ENCODE data around the gene IL17RB. TPM values are rescaled to one million over a fixed set of nuclear protein-coding genes. Genes with fewer than 3 reads are reported as not detected.

Gene IL17RB, protein sequence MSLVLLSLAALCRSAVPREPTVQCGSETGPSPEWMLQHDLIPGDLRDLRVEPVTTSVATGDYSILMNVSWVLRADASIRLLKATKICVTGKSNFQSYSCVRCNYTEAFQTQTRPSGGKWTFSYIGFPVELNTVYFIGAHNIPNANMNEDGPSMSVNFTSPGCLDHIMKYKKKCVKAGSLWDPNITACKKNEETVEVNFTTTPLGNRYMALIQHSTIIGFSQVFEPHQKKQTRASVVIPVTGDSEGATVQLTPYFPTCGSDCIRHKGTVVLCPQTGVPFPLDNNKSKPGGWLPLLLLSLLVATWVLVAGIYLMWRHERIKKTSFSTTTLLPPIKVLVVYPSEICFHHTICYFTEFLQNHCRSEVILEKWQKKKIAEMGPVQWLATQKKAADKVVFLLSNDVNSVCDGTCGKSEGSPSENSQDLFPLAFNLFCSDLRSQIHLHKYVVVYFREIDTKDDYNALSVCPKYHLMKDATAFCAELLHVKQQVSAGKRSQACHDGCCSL
- not detected in 2 replicates for total RNA-seq

DNA sequence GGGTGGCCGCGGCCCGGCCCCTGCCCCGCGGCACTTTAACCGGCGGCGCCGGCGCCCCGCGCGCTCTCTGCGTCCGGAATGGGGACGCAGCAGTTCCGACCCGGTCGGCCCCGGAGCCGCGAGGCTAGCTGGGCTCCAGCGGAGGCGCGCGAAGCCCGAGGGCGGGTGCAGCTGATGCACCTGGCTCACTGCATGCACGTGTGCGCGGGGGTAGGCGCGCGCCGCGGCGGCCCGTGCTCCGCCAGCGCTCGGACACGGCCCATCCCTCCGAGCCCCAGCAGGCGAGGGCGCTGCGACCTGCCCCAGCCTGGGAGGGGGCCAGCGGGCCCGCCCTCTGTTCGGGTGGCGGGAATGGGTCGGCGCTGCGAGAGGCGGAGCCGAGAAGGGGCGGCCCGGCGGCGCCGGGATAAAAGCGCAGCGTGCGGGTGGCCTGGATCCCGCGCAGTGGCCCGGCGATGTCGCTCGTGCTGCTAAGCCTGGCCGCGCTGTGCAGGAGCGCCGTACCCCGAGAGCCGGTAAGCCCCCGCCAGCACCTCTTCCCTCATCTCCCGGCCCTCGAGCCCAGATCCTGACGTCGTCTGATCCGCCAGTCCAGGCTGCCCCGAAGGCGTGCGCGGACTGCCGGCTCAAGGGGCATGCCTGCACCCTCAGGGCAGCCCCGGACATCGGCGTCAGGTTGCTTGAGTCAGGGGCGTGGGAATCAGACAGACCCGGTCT lies at the start of gene IL17RB, which contains the start of gene CHDH:
Gene IL17RB (plus strand): TSS at position 435 of the 717 bp plus-strand sequence. CDS start 21 bp downstream, at position 456.
Gene CHDH (minus strand): TSS at position 286 of the 717 bp plus-strand sequence. CDS start 22,411 bp downstream, outside the sequence.

DNA sequence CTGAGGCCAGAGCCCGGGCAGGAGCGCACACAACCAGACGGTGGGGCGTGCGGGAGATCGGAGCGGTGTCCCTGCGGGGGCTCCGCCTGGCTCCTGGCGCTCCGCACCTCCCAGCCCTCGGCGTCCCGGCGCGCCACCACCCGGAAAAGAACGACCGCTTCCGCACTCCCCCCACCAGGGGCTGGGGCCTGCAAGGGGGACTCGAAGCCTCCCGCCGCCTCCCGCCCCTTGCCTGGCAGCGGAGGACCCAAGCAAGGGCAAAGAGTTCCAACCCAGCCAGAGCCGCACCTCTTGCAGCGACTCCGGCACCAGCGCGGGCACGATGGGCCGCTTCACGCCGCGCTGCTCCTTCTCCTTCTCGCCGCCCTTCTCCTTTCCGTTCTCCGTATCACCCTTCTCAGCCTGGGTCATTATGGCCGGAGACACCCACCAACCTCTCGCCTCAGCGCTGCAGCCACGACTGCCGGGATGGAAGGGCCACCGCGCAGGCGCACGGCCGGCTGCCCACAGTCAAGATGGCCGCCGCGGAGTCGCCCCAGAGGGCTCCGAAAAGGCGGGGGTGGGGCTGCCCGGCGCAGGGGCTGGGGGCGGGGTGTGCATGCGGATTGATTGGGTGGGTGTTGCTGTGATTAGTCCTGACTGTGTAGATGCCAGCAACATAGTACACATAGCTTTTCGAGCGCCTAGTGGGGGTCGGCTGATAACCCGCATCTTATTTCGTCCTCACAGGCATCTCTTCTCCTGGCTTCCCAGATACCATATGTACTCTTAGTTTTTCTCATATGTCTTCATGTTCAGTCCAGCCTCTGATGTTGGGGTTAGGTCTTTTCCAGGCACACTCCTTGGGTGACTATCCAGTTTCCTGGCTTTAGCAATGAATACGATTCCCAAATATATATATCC lies 35.6 kb downstream of the IL17RB start, which contains the start of gene ACTR8:
Gene ACTR8 (minus strand): TSS at position 462 of the 903 bp plus-strand sequence. CDS start 51 bp downstream, at position 411.

DNA sequence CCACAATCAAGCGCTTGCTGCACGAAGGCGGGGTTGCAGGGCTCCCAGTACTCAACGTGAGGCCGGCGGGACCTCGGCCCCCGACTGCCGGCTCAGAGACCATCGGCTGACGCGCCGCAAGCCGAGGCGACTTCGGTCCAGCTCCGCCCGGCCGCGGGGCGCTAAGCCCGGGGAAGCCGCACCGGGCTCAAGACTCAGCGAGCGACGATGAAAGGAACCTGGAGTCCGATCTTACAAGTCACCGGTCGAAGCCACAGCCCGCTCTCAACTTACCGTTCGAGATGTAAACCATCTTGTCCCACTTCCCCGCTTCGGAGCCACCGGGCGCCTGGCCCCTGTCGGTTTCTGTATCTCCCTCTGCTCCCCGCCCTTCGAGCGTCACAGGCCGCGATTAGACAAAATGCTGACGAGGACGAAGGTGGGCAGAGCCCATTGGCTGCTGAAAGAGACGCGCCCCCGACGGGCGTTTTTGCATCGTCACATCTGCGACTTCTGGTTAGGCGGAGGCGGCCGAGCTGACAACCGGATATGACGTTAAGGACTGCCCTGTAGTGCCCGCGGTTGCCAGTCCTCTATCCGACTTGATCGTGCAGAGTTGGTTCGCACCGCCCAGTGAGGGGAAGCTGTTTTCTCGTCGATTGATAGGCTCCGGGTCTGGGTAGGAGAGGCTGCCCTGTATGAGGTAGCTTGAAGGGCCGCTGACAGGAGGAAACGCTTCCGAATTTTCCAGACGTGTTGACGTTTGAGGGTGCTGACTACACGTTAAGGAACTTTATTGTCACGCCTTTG lies 45.3 kb downstream of the IL17RB start, which contains the start of gene SELENOK:
Gene SELENOK (minus strand): TSS at position 363 of the 789 bp plus-strand sequence.

Other genes starting within 250 kb of the IL17RB start
- under 0.01 TPM in 1 of 2 replicates, not detected in the other for gene CHDH, start 149 bp upstream of the IL17RB start, total RNA-seq
- 14.4 and 14.9 TPM in 2 replicates for gene ACTR8, start 35.6 kb downstream of the IL17RB start, total RNA-seq
- gene SELENOK, start 45.3 kb downstream of the IL17RB start, total RNA-seq = 30.1 and 42.4 TPM in 2 replicates

Measured in myometrial cell (primary cell).